Keratinocyte (primary cell): ENCODE results near the gene SPATA16.

Experiments used
- CTCF ChIP-seq, 3 experiments: IDR thresholded peaks in 1 of 3; conservative IDR thresholded peaks in 1 of 3; optimal IDR thresholded peaks in 1 of 3; 2 replicates in 2 of 3; 3 replicates in 1 of 3; pipeline versions ENCODE3 to v1.5.1; 2011; ENCODE audit warnings: low read length in 3 of 3, mild to moderate bottlenecking in 3 of 3, moderate library complexity in 2 of 3, control low read depth in 1 of 3, inconsistent platforms in 1 of 3; ENCODE audit not compliant: insufficient read depth in 2 of 3; ENCODE audit errors: extremely low read depth in 1 of 3
- EZH2 ChIP-seq: IDR thresholded peaks from one replicate; pipeline ENCODE4 v1.6.1; 2012; ENCODE audit warnings: inconsistent platforms, mild to moderate bottlenecking, low read length, moderate library complexity

GRCh38 chr3:173003471-173003870, 137.6 kb downstream of the SPATA16 start:
- TF ChIP-seq CTCF (optimal IDR thresholded peaks at IDR 0.05 in 1 of 3, IDR thresholded peaks at IDR 0.05 in 1 of 3, conservative IDR thresholded peaks at IDR 0.05 in 1 of 3; ENCODE audit: extremely low read depth in 1 of 3, insufficient read depth in 2 of 3, low read length in 3 of 3) (no peak), EZH2 (no peak)
